GM19468 (cell line): ENCODE measurements around the gene WDR19.
"Not testable (repeated sequence)": the region's sequence is repeated elsewhere in the genome, so short reads cannot be mapped to it uniquely, and the experiment has no call there.

Source experiments
- ATAC-seq: cut with Tn5 transposase; IDR thresholded peaks from one replicate; pipeline ENCODE4 v1.9.1; 2021; ENCODE audit warnings: mild to moderate bottlenecking, moderate library complexity, moderate number of reproducible peaks; ENCODE audit not compliant: unreplicated experiment; ENCODE audit errors: extremely low read depth

Gene WDR19

DNA sequence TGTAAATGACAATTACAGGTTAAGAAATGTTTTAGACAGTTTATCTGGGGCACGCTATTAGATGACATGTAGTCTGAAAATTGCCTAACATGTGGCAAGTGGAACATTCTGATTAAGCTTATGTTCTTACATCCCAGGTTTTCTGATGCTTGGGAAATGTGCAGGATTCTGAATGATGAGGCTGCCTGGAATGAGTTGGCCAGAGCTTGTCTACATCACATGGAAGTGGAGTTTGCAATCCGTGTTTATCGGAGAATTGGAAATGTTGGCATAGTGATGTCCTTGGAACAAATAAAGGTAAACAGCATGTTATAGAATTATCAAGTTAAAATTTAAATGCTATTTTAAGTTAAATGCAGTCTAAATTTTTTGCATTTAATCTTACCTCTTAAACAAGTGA is 49.3 kb downstream of the WDR19 start:
- ATAC-seq = no peak

DNA sequence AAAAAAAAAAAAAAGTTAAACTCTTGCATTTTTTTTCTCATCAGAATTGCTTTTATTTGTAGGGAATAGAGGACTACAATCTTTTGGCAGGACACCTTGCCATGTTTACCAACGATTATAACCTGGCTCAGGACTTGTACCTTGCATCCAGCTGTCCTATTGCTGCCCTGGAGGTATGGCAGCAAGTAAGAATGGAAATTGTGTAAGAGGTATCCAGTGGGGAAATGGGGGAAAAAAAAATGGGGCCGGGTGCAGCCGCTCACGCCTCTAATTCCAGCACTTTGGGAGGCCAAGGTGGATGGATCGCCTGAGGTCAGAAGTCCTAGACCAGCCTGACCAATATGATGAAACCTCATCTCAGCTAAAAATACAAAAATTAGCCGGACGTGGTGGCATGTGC is 49.8 kb downstream of the WDR19 start:
- ATAC-seq = no peak

DNA sequence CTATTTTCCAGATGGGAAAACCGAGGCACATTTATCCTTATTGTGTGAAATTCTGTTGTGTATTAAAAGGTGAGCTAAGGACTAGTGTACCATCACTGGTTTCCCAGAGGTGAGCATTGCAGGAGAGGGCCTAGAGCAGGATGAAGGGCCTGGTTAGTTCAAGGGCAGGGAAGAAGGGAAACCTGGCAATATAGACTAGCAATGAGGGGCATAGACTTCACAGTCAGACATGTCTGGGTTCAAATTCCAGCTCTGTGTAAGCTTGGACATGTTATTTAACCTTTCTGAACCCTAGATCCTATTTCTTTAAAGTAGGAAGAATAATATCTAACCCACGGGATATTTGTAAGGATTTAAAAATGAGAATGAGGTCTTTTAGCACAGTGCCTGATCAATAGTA is 50.8 kb downstream of the WDR19 start:
- ATAC-seq = no peak

DNA sequence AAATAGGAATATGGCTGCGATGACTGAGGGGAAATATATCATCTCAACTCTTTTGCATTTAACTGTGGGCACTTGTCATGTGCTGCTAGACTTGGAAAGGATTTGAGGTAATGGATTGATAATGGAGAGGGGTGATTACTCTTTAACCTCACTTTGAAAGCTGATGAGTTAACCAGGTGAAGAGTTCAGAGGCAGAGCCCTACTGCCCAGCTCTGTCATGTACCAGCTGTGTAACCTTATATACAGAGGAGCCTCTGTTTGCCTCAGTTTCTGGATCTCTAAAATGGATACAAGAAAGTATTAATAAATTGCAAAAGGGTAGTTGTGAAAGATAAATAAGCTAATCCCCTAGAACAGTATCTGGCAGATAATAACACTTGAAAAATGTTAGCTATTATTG is 51.5 kb downstream of the WDR19 start:
- no peak for ATAC-seq

DNA sequence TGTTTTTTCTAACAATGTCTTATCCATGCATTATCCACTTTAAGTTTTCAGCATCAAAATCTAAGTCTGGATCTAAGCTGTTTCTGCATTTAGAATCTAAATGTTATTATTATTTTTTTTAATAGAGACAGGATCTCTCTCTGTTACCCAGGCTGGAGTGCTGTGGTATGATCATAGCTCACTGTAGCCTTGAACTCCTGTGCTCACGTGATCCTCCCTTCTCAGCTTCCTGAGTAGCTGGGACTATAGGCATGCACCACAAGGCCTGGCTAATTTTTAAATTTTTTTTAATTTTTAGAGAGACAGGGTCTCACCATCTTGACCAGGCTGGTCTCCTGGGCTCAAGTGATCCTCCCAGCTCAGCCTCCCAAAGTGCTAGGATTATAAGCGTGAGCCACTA is 52.7 kb downstream of the WDR19 start:
- no peak for ATAC-seq

DNA sequence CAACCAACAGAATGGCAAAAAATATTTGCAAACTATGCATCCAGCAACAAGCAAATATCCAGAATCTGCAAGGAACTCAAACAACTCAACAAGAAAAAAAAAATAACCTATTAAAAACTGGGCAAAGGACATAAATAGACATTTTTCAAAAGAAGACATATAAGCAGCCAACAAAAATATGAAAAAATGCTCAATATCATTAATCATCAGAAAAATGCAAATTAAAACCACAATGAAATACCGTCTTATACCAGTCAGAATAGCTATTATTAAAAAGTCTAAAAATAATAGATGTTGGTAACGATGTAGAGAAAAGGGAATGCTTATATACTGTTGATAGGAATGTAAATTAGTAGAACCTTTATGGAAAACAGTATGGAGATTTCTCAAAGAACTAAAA is 53.4 kb downstream of the WDR19 start:
- ATAC-seq = no peak

DNA sequence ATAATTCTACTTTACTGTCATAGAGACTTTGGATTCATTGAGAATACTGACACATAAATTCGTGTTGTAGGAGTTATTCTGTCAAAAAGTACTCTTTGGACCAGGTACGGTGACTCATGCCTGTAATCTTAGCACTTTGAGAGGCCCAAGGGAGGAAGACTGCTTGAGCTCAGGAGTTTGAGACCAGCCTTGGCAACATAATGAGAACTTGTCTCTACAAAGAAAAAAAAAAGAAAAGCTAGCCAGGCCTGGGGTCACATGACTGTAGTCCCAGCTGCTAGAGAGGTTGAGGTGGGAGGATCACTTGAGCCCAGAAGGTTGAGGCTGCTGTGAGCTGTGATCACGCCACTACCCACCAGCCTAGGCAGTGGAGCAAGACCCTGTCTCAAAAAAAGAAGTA is 54.9 kb downstream of the WDR19 start:
- no peak for ATAC-seq

DNA sequence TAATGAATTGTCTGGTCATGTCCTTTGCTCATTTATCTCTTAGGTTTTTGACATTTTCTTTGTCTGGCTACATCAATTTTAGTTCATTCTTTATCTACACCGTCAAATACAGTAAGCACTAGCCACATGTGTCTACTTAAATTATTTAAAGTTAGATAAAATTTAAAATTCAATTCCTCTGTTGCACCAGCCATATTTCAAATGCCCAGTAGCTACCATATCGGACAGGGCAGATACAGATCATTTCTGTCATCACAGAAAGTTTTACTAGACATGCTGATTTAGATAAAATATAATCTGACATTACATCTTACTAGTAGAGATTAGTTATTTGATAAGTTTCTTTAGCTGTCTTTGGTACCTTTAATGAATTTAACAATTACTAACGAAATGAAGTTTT is 61.1 kb downstream of the WDR19 start:
- no peak for ATAC-seq

DNA sequence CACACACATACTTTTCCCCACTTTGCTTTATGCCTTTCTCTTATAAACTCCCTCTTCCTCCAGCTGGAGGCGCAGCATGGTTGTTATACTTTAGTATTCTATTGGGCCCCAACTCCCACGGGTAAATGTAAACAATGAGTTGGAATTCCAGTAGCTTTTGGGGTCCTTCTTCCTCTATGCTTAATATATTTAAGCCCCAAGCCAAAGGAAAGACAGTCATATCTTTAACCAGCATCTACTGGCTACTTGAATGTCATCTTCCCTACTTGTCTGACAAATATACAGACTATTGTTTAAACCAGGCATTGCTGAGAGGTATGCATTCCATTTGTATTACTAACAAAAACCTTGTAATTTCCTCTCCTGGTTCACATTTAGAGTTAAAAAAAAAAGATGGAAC is 72.9 kb downstream of the WDR19 start:
- no peak for ATAC-seq

DNA sequence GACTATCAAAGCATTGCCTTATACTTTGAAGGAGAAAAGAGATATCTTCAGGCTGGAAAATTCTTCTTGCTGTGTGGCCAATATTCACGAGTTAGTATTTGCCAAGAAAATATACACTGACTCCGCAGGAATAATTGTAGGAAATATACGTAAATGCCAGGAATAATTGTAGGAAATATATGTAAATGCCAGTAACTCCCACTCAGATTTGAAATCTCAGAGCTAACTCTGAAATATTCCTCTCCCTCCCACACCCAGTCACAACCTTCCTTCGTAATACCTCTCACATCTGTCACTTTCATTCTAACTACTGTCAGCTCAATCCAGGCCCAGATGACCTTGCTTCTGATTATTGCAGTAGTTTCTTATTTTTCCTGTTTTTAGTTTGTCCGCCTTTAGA is 73.5 kb downstream of the WDR19 start:
- ATAC-seq = no peak

DNA sequence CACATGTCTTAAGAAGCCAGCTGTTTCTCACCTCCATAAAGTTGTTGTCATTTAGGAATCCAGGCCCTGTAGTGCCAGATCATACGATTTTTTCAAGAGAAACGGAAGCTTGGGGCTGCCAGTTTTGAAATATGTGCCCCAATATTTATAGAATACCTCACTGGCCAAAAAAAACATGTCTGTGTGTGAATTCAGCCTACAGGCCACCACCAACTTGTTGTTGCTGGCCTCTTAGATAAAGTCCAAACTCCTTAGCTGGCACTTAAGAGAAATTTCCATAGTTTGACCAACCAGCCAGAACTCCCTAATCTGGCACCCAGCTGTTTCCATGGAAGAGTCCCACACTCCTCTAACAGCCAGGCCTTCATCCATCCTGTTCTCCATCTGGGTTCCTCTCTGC is 74.1 kb downstream of the WDR19 start:
- no peak for ATAC-seq

DNA sequence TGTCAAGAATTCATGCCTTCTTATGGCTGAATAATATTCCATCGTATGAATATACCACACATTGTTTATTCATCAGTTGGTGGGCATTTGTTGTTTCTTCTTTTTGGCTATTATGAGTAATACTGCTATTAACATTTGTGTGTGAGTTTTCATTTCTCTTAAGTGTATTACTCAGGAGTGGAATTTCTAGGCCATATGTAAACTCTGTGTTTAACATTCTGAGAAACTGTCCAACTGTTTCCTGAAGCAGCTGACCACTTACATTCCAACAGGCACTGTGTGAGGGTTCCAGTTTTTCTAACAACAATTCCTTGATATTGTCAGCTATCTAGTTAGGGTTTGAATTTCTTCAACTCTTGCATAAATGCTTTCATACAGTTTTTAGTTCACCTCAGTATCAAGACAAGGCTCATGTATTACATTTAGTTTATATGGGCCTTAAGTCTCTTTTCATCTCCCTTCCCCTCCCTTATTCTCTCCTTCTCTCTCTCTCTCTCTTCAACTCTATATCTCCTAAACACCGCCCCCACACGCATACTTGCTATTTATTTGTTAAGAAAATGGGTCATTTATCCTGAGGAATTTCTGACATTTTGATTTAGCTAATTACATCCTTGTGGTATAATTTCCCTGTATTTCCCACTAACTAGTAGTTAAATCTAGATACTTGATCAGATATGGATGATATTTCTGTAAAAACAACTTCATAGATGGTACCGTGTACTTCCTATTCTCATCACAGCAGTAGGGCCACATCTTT is 77.4 kb downstream of the WDR19 start:
- no peak for ATAC-seq

DNA sequence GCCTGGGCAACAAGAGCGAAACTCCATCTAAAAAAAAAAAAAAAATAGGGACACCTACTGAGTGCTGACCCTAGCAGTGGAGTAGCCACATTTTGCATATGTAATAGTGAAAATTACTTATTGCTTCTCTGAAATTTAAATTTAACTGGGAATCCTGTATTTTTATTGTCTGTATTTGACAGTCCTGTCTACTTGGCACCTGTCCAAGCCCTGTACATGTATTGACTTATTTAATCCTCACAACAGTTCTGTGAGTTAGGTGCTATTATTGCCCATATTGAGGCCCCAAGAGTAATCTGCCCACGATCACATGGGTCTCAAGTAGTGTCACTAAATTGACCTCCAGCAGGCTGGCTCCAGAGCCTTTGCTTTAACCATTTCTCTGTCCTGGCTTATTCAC is 81.6 kb downstream of the WDR19 start:
- ATAC-seq = no peak

DNA sequence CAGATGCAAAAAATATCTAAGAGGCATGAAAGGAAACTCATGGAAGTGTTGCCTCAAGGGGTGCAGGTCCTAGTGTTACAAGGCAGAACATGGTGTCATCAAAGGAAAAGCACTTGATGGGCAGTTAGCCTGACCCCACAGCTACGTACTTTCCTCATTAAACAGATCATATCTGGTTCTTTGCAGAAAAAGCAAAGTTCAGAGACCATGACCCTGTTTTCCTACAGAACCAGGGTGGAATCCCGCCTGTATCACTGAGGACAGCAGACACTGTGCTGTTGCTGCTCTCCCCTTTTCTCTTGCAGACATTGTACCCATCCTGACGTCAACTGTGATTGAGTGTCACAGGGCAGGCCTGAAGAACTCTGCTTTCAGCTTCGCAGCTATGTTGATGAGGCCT is 92.2 kb downstream of the WDR19 start:
- ATAC-seq = no peak

DNA sequence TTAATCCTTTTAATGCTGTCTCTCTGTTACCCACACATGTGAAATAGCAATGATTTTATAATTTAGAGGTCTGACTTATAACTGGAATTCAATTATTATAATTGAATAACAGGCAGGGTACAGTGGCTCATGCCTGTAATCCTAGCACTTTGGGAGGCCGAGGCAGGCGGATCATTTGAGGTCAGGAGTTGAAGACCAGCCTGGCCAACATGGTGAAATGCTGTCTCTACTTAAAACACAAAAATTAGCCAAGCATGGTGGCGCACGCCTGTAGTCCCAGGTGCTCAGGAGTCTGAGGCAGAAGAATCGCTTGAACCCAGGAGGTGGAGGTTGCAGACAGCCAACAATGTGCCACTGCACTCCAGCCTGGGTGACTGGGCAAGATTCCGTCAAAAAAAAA is 95.3 kb downstream of the WDR19 start:
- not testable (repeated sequence) for ATAC-seq

DNA sequence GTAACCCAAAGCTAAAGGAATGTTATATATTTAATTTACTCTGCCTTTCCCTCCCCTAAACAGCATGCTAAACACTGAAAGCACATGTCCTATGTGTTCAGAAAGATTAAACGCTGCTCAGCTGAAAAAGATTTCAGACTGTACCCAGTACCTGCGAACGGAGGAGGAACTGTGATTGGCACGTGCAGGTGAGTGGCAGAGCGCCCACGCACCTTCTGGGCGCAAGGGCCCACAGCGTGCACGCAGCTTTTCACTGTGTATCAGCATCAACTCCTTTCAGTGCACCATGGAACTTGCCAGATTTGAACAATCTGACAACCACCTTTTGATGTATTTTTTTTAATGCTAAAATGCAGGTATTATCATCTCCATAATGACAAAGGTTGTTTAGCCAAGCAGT is 96.1 kb downstream of the WDR19 start:
- ATAC-seq = no peak

DNA sequence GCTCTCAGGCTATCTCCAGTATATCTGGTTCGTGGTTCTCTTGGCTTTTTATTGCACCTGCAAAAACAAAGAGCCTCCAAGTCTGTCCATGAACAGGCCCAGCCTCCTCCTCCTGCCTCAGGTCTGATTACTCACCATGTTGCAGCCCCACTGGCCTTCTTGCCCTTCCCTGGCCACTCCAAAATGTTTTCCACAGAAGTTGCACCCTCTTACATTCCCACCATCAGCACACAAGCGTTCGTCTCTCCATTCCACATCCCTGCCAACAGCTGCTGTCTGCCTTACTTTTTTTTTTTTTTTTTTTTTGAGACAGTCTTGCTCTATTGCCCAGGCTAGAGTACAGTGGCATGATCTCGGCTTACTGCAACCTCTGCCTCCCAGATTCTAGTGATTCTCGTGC is 97.1 kb downstream of the WDR19 start:
- no peak for ATAC-seq

DNA sequence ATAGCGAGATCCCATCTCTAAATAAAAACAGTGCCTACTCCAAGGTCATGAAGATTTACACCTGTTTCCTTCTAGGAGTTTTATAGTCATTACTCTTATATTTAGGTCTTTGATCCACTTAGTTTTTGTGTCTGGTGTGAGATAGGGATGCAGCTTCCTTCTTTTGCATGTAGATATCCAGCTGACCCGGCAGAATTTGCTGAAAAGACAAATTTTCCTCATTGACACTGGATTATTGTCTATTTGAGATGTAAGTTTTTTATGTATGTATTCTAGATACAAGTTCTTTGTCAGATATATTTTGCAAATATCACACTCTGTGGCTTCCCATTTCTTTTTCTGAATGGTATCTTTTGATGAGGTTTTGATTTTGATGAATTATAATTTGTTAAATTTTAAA is 98.4 kb downstream of the WDR19 start:
- ATAC-seq = no peak

DNA sequence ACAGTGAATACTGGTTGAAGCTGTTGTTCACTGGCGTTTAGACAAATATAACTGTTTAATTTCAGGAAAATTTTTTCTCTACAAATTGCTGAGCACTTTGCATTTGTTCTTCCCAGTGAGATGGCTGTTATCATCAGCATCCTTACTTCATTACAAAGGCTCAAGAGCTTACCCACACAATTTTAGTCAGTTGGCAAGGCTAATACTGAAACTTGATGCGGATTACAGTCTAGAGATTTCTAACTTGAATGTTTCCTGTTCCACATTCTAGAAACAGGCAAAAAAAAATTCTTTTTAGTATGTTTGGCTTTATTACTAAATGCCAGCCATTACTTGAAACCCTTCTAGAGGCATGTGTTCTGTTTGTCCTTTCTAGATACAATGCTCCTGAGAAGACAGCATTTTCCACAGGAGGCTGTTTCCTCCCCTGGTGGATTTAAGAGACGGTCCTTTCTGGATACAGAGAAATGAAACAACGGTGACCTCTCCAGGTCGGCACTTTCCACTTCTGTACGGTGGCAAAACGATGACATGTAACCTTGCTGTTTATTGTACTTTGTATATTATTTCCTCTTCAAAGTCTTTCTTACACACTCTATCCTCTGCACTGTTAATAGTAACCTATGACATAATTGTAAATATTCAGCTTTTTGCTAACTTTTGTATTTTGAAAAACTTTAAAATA is 102.9 kb downstream of the WDR19 start:
- no peak for ATAC-seq

DNA sequence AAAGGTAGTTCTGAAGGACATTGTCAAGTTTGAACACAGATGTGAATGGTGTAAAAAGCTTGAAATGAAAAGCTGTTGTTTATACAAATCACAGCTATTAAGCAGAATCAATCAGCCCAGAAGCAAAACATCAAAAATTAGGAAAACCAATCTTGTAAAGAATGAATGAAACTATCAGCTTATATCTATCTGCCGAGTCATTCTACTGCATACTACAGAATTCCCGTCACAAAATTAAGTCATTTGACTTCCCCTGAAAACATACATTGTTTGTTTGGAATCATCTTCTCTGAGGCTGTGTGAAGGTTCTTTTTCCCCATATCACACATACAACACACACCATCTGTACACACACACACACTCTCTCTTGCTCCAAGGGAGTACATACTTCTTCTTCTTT is 103.5 kb downstream of the WDR19 start:
- no peak for ATAC-seq

DNA sequence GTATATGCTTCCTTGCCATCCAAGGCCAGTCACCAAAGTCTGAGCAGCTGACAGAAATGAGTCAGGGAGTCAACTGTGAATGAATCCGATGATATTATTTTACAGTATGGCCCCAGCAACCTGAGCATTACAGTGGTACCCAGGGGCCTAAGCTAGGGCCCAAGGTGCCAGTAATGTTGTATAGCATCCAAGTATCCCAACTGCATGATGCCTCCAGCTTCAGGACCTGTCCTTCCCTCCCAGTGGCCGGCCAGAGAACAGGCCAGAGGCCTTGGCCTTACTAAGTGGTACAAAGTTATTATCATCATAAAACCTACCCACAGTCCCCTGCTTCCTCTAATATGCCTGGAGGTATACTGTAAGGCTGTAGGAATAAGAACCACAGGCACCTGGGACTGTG is 103.9 kb downstream of the WDR19 start:
- ATAC-seq = no peak

DNA sequence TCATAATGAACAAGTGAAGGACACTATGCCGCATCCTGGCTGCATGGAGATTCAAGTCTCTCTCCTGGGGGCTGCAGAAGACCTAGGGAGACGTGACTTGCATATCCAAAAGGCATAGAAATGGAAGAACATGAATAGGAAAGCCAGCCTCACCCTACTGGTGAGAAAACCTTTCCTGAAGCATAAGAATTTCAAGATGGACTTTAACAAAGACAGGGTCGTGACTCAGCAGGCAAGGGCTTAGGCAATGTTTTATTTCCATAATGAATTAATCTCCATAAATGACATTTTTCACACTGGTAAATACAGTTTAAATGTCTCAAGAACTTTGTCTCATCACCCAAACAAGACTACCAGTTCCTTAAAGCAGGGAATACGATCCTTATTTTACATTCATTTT is 104.9 kb downstream of the WDR19 start:
- no peak for ATAC-seq
